GM12873 (cell line): Measurements from ENCODE around the gene KRTAP22-2.

Source experiments
- TF ChIP-seq, protein P1 (sequence below): IDR thresholded peaks from 2 replicates; pipeline ENCODE4 v1.5.1; 2012; ENCODE audit warnings: low read depth, mild to moderate bottlenecking, moderate library complexity, low read length, control low read depth; ENCODE audit not compliant: insufficient read depth; ENCODE audit errors: missing control alignments

Gene KRTAP22-2

DNA sequence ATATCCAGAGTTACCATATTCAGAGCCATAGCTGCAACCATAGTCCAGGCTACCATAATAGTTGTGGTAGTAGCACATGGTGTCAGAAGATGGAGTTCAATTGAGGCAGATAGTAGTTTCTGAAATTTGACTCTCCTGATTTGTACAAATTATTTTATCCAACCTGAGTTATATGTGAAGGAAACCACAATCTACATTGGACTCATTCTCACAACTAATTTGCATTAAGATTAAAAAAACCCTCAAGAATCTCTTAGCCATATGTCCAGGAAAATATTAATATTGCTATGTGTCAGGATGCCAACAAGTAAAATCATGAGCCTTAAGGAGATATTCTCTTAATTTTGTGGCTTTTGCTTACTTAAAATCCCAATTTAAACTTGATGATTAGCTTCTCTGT, at the start of gene KRTAP22-2:
KRTAP22-2 (minus strand) TSS at position 101 of the 400 bp plus-strand sequence.
- TF ChIP-seq, protein P1, sequence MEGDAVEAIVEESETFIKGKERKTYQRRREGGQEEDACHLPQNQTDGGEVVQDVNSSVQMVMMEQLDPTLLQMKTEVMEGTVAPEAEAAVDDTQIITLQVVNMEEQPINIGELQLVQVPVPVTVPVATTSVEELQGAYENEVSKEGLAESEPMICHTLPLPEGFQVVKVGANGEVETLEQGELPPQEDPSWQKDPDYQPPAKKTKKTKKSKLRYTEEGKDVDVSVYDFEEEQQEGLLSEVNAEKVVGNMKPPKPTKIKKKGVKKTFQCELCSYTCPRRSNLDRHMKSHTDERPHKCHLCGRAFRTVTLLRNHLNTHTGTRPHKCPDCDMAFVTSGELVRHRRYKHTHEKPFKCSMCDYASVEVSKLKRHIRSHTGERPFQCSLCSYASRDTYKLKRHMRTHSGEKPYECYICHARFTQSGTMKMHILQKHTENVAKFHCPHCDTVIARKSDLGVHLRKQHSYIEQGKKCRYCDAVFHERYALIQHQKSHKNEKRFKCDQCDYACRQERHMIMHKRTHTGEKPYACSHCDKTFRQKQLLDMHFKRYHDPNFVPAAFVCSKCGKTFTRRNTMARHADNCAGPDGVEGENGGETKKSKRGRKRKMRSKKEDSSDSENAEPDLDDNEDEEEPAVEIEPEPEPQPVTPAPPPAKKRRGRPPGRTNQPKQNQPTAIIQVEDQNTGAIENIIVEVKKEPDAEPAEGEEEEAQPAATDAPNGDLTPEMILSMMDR: no peak

DNA sequence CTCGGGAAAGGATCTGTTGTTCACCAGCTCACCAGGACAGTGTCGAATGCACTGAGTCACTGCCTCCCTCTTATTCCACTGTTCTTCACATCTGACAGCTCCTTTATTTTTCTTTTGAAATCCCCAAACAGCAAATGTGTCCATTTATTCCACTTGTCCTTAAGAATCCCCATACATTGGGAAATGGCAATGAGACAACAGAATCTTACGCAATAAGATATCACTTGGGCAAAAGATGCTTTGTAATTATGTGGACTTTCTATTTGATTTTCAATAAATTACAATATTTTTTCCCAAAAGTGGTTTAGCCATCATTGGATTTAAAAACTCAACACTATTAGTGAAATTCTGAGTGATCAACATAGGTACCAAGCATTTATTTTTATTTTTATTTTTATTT, 48.5 kb upstream of the KRTAP22-2 start:
- TF ChIP-seq, protein P1: no peak

GRCh38 chr21:30634906-30635305, 44.7 kb upstream of the KRTAP22-2 start, which contains the start of gene KRTAP20-2:
TSS of gene KRTAP20-2 (plus strand) at chr21:30635206. CDS start at chr21:30635264, 58 bp downstream.
- TF ChIP-seq, protein P1: no peak

DNA sequence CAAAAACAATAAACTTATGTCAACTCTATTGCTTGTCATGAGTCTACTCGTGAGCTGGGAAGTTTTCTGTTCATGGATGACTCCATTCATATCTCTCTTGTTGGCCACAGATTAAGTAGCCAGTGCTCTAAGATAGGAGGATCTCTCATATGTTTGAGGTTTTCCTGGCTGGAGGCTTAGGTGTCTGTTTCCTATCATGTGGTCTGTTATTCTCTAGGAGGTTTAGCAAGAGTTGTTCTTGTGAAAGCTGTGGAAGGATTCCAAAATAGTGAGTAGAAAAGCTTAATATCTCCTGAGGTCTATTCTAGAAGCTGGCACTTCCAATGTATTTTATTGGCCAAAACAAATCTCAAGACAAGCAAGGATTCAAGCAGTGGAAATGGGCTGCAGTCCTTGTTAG, 39.0 kb upstream of the KRTAP22-2 start:
- TF ChIP-seq, protein P1: no peak

- TF ChIP-seq, protein P1: no peak
Observed at GRCh38 chr21:30628109-30628508, 37.9 kb upstream of the KRTAP22-2 start.

- TF ChIP-seq, protein P1: no peak
Observed at GRCh38 chr21:30625449-30626165, 35.4 kb upstream of the KRTAP22-2 start.

- TF ChIP-seq, protein P1: no peak
Observed at GRCh38 chr21:30623362-30623761, 33.2 kb upstream of the KRTAP22-2 start.
